HEK293T (cell line): ENCODE data around the gene NT5C1B.

ENCODE experiments used
- ARNT ChIP-seq: fragments of 450-650 bp; IDR thresholded peaks from 2 replicates; pipeline ENCODE4 v1.6.1; 2017; ENCODE audit warnings: mild to moderate bottlenecking
- FOXA1 ChIP-seq: fragments of 450-650 bp; IDR thresholded peaks from 2 replicates; pipeline ENCODE4 v1.6.1; 2016; ENCODE audit warnings: mild to moderate bottlenecking
- FOXM1 ChIP-seq: fragments of 450-650 bp; IDR thresholded peaks from 2 replicates; pipeline ENCODE4 v1.6.1; 2017; ENCODE audit warnings: mild to moderate bottlenecking, borderline replicate concordance
- LEF1 ChIP-seq: fragments of 450-650 bp; IDR thresholded peaks from 2 replicates; pipeline ENCODE4 v1.6.1; 2017; ENCODE audit warnings: mild to moderate bottlenecking, borderline replicate concordance
- SP1 ChIP-seq: fragments of 450-650 bp; IDR thresholded peaks from 2 replicates; pipeline ENCODE4 v1.6.1; 2017
- SUZ12 ChIP-seq: fragments of 450-650 bp; IDR thresholded peaks from 2 replicates; pipeline ENCODE4 v1.6.1; 2016; ENCODE audit warnings: mild to moderate bottlenecking
- TARDBP ChIP-seq: fragments of 450-650 bp; IDR thresholded peaks from 2 replicates; pipeline ENCODE4 v1.6.1; 2016

GRCh38 chr2:18552351-18553077 lies 36.9 kb downstream of the NT5C1B start:
- no peak for TF ChIP-seq ARNT
- TF ChIP-seq FOXA1, result no peak
- no peak for TF ChIP-seq TARDBP
- TF ChIP-seq LEF1, result no peak
- no peak for TF ChIP-seq SUZ12
- no peak for TF ChIP-seq SP1
- TF ChIP-seq FOXM1, result no peak
